Superior temporal gyrus (tissue), 1 donor: ENCODE data around the gene ANXA1.
A peak's percentile ranks its signal among the peaks of the same experiment; 100 is the strongest.

Source experiments
- DNase-seq: peaks from one replicate; pipeline ENCODE4 v3.0.0-alpha.2; 2016; ENCODE audit errors: extremely low spot score

ANXA1 gene

DNA sequence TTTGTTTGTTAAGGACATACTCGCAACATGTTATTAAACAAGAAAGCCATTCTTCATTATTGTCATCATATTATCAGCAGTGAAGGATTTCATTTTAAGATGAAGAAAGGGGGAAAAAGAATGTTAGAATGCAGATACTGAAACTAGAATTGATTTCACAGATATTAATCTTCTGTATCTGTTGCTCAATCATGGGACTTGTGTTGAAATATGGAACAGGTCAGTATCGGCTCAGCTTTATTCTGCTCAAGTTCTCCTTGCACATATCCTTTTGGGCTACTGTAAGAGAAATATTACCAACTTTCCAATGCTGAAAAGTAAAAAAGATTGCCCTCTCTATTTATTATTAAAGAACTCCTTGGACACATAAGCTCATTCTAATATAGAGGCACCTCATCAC lies 13.8 kb upstream of the ANXA1 start:
- DNase-seq: no peak

DNA sequence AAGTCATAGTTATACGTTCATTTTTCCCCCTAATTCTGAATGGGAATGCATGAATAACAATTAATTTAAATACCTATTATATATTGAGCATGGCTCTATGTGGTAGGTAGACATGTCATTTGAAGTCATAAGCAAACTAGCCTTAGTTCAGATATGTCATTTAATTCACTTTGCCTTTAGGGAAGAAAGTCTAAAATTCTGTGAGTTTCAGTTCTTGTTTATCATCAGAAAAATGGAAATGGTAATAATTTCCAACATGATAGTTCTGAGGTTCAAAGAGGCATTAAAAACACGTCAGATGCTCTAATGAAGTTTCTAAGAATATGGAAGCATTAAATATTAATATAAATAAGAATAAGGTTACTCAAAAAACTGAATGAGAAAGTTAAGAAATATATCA lies 13.1 kb upstream of the ANXA1 start:
- no peak for DNase-seq

DNA sequence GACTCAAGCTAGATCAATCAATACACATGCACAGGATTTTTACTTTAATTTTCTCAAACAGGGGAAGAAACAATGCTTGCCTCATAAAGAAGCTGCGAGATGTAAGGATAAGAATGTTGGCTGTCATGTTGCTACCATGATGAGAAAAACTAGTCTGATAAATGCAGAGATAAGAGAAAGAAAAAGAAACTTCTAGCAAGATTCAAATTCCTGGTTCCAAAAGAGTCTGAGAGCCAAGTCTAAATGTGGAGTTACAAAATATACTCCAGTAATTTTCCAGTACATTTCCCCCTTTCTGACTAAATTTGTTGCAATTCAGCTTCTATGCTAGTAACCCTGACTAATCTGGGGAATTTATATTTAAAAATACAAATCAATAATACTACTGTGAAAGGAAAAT lies 10.4 kb upstream of the ANXA1 start:
- no peak for DNase-seq

DNA sequence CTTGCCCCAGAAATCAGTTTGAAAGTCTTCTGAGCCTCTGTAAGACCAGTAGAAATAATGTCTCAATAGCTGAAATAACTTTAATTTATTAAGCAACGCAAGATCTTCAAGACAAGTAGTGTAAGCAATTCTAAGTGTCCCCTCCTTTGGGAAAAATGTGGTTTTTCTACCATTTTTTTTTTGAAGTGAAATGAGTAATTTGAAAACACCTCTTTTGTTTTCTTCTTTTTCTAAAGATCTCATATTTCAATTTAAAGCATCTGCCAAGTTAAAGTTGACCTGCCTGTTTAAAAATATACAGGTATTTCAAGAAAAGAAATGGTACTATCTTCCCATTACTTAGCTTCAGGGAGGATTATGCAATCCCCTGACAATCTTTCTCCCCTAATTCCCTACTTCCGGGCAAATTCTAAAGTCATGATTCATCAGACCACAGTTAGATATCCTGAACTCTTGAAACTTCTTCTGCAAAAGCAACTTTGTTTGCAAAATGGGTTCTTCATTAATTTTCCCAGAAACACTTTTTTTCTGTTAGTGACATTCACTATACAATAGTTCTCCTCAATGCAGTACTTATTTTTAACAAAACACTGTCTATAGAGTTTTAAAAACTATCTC lies 7.8 kb upstream of the ANXA1 start:
- no peak for DNase-seq

DNA sequence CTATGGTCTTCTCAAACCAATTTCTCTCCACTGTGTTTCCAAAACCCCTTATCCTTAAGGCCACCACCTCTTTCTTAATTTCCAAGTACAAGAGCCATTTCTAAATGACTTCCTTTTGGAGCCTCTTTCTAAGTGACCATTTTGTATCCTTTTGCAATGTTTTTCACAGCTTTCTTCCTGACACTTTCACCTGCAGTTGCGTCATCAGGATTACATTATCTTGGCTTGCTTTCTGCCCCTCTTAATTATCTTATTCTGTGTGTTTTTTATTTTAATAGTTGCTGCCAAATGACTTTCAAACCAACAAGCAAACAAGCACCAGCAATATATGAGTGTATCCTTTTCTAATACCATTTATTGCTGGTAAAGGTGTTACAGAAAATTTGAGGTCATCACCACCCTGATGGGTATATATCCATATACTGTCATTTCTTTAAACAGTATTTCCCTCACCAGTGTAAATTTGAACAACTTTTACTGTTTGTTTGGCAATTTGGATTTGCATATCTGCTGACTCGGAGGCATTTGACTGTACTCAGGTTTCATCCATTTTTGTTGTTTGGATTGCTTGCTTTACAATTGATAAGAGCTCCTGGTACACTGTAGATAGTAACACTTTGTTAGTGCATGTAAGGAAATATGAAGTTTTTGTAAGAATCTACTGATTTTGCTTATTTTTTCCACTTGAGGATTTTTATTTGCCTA lies 5.4 kb upstream of the ANXA1 start:
- no peak for DNase-seq

DNA sequence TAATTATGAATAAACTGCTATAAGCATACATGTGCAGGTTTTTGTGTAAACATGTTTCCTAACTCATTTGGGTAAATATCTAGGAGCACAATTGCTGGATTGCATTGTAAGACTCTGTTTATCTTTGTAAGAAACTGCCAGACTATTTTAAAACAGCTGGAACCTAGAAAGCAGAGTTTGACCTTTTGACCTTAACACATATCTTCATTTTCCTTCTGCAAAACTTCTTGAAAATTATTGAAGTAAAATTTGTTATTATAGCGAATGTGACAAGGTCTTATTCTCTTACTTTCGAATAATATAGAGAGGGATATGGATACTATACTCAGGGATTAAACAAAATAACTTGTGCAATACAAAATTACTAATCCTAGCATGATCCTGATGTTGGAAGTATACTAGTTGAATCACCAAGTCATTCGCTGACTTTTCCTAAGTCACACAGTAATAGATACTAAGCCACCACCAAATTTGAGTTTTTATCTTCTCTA lies 3.2 kb upstream of the ANXA1 start:
- DNase-seq: no peak

DNA sequence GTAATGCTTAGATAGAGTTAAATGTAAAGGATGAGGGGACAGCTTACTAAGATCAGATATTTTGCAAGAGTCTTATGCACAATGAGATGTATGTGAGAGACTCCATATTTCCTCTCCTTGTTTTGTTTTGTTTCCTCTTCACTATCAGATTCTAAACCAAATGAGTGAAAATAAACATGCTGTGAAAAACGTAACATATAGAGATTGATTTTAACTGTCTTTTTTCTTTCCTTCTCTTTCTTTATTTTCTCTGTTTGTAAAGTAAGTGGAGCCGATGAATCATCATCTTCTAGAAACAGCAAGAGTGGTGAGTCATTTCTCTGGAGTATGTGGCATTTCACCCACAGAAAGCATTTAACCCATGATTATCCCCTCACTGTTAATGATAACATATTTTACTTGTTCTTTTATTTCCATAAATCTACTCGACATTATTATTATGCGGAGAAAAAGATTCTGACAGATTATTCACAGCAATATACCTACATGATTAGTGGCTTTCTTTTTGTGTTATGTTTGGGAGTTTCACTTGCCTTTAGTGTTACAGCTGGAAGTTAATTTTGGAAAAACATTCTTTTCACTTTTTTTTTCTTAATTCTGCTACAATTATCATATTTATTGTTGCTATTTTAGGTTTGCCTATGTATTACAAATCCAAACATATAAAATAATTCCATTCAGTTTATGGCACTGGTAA lies 2.1 kb upstream of the ANXA1 start:
- peak; percentile 68 for DNase-seq

DNA sequence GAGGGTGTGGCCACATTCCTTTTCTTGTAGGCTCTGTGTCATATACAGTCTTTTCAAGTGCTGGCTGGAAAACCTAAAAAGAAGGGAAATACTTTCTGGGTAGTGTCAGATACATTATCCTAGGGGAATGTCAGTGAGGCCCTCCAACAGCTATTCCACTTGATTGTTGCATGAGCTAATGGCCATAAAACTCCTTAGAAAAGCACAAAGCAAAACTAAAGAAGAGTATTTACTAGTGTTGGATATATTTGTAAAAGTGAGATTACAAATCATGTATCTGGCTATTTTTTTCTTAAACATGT lies 829 bp downstream of the ANXA1 start:
- DNase-seq: no peak

DNA sequence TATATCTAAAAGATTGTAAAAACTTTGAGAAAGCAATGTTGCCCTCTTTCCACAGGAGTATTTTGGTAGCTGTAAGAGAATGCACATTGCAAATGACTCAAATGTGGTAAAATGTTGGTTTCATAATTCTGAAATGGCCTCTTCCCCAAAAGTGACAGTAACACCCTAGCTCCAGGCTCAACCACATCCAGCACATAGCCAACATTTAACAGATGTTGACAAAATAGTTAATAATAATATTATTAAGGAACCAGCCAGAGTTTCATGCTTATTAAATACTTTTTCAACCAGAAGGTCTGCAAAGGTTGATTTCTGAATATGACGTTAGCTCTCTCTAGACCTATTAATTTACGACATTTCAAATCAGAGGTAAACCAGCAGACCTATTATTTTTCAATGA lies 1.3 kb downstream of the ANXA1 start:
- no peak for DNase-seq

DNA sequence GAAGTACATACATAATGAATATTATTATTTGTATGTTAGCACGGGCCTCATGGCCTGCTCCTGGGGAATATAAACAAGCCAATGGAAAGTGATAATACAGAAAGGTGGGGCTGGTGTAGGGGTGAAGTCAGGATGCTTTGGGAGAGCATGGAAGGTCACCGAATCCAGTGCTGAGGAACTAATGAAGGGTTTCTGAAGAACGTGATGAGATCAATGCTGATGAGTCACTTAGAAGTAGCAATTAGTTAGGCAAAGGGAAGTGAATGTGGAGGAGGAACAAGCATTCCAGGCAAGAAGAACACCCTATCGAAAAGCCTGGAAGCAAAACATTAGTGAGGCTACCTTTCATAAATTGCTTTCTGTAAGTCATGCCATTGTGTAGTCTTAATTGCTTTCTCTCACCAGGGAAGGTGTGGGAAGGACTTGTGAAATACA lies 2.1 kb downstream of the ANXA1 start:
- DNase-seq: no peak

DNA sequence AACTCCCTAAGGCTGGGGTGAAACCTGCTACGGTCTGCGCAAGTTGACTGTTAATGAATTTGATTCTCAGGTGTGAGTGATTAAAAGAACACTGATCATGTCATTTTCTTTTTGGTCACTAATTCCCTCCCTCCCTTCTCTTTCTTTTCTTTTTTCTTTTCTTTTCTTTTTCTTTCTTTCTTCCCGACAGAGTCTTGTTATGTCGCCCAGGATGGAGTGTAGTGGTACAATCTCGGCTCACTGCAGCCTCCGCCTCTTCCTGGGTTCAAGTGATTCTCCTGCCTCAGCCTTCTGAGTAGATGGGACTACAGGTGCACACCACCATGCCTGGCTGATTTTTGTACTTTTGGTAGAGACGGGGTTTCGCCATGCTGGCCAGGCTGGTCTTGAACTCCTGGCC lies 2.6 kb downstream of the ANXA1 start:
- no peak for DNase-seq

DNA sequence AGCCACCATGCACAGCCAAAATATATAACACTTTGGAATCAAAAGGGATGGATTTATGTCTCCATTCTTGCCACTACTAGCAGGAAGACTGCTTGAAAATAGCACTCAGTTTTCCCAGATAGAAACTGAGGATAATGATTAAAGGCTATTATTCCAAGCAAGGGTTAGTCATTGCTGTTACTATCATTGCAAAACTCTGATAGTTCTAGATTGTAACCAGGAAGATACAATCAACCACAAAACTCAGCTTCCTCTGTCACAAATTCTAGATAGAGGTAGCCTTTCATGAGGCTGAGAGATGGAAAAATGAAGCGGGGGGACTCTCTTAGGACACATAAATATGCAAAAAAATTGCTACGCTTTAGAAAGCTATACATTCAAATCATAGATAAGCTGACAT lies 3.1 kb downstream of the ANXA1 start:
- no peak for DNase-seq

DNA sequence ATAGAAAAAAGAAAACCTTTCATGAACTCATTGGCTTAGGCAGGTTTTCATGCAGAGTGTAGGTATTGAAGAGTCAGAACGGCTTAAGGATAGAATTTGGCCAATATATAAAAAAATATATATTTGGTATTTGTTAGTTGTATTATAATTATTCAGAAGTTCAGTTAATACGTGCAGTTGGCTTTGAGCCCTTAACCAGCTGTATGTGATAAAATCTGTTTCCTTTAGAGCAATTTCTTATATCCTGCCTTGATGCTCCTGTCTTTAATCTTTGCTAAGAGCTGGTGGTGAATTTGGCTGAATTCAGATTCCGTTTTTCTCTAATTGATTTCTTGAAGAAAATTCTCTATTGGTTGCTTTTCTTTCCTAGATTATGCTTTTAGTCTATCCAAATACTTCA lies 3.7 kb downstream of the ANXA1 start:
- DNase-seq: no peak

DNA sequence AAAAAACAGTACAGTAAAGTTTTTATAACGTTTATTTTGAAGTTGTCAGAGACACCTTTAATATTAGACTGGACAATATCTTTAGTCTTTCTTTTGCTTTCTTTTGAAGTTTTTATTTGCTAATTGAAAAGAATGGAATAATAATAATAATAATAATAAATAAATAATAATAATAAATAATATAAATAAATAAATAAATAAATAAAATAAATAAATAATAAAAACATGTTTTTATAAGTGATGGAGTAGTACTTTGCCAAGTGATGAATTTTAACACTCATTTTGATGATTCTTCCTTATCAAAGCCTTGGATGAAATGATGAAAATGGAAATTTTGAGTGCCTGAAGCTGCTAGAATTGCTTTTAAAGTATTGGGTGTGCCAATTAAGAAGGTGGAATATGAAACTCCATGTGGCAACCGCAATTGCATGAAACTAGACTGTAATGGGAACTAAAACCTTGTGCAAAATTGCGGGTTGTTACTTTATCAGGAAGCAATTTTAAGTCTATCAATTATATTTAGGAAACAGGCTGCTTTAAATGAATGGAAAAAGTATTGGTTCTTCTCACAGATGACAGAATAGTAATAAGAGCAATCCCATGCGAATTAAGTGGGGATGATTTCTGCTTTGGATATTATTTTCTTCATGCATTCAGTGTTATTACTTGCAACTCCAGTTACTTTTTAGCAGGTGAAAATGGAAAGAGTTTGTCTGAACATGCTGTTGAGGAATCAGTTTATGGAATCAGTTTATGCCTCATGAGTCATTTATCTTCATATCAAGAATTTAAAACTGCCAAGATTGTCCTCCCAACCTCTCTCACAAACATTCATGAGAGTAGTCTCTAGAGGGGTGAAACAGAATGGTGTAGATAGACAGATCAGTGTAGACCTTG lies 4.6 kb downstream of the ANXA1 start:
- no peak for DNase-seq

DNA sequence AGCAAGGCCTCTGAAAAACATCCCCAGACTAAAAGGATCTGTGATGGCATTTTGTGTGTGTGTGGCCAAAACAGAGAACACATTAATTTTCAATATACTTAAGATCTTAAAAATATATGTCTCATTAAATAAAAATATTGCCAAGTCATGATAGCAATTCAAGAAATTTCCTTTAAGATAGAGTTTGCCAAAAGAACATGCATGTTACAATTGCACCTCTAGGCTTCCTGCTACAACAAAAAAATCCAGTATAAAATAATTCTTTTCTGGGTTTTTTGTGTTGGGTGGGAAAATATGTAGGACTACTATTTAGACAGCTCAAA lies 5.2 kb downstream of the ANXA1 start:
- no peak for DNase-seq

DNA sequence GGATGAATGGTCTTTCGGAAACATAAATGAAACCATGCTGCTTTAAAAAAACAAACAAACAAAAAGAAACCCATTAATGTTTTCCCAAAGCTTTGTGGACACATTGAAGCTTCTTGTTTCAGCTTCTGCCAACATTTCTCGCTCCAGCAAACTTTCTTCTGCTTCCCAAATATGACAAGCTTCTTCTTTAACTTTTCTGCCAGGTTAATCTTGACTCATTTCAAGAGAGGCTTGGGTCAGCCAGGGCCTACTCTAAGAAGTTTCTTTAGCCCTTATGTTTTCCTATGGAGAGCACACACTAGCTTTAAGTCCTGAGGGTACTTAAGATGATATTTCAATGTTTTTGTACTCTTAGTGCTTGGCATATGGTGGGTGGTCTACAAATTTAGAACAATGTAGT lies 6.1 kb downstream of the ANXA1 start:
- no peak for DNase-seq

DNA sequence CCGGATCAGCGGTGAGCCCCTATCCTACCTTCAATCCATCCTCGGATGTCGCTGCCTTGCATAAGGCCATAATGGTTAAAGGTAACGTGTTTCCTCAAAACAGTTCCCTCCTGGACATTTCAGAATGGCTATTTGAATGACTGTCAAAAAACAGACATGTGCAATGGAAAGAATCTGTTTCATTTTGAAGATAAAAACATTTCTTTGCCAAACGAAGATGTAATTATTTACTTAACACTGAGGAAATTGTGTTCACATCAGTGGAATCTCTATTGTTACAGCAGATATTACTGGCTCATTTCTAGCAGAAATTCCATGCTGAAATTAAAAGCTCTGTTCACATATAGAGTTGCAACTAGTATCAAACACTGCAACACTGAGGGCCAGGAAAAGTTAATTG lies 7.1 kb downstream of the ANXA1 start:
- no peak for DNase-seq

DNA sequence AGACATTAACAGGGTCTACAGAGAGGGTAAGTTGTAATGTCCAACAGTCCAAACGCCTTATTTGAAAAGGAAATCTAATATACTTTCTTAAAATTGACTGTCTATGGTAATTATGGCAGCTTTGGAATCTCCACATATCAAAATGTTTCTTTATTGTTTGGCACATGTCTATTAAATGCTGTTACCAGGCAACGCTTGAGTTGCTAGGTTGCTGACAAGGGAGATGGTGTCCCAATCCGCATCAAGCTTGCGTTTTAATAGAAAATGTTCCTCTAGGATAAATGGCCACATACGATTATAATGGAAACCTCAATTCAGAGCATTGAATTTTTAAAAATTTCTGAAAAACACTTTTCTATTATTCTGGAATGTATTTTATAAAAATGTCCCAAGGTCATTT lies 9.2 kb downstream of the ANXA1 start:
- DNase-seq: no peak

DNA sequence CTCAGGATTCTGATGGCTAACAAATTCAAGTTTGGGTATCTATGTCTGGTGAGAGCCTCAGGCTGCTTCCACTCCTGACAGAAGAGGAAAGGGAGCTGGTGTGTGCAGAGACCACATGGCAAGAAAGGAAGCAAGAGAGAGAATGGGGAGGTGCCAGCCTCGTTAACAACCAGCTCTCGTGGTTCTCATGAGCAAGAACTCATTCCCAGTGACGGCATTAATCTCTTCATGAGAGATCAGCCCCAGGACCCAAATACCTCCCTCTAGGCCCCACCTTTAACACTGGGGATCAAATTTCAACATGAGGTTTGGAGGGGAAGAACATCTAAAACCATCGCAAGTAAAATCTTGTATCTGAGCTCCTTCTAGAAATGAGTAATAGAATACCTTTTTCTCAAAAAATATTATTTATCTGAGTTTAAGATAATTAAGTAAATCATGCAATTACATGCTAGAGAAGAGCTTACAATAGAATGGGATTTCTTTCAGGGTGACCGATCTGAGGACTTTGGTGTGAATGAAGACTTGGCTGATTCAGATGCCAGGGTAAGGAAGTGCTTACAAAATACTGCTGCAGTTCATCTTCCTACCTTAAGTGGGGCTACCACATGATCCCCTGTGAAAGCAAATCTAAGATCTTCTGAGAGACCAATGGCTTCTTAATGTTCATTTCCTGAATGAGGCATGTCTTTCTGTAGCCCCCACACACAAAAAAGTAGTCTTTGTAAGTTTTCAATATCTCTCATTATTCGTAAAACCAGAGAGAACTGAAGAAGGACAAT lies 11.5 kb downstream of the ANXA1 start:
- no peak for DNase-seq

DNA sequence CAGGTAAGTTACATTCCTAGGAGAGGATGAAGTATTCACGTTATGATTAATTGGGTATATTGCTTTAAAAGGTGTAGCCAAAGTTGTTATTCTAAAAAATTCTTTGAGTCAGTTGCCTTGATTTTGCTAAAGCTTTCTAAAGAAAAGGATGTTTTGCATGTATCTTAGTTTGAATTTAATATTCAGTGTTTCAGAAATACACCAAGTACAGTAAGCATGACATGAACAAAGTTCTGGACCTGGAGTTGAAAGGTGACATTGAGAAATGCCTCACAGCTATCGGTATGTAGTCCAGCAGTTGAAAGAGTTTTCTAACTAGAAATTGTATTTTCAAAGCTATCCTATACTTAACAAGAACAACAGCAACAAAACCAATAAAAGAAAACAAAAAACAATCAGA lies 14.2 kb downstream of the ANXA1 start:
- DNase-seq: no peak

DNA sequence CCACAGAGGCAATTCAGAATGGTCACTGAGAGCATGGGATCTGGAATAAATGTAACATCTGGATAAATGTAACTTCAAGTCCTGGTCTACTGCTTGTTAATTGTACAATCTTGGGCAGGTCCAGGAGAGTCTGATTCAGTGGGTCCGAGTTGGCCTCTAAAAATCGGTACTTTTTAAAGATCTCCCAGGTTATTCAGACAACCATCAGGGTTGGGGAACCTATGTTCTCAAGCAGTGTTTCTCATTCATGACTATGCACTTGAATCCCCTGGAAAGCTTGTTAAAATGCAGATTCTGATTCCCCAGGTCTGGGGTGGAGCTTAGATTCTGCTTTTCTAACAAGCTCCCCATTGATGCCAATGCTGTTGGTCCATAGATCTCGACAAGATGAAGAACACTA lies 14.8 kb downstream of the ANXA1 start:
- no peak for DNase-seq

DNA sequence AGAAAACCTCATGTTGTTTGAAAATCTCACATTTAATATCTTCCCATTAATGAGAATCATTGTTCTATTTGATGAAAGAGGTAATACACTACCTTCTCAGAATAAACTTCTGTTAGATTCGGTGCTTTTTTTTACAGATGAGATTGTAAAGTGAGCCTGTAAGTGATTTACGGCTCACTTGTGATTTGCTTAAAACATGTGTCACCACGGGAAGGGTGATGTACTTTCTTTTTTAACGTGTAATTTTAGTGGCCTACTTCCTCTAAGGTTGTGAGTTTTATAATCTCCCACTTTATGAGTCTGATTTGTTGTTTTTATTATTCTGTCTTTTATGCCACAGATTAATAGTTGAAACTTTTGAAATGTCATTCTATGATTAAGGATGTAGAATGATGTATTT lies 15.9 kb downstream of the ANXA1 start:
- DNase-seq: no peak
